Calu3 (cell line): Measurements from ENCODE around the gene SDR9C7. TPM values are rescaled to one million over a fixed set of nuclear protein-coding genes. Genes with fewer than 3 reads are reported as not detected.
"Not testable (repeated sequence)": the region's sequence is repeated elsewhere in the genome, so short reads cannot be mapped to it uniquely, and the experiment has no call there.

Experiments used
- BruUV-seq: library from RNA; stranded (reverse); fragments of 400-500 nt; replicated peaks from 2 replicates; lab custom pipeline; 2021; lab: Mats Ljungman, UMichigan
- CTCF ChIA-PET: fragments of 300-600 bp; sonication (Branson Sonifier 250); formaldehyde crosslinking; loops from one replicate; lab custom pipeline; 2022; ENCODE audit warnings: antibody characterized with exemption; lab: Charles Lee
- DNase-seq: peaks from one replicate; pipeline ENCODE4 v3.0.0; 2022
- H3K27ac Mint-ChIP-seq: one replicate; pipeline ENCODE4 v1.8.0; 2022; ENCODE audit warnings: mixed read lengths; ENCODE audit not compliant: unreplicated experiment
- H3K27me3 Mint-ChIP-seq: one replicate; pipeline ENCODE4 v1.8.0; 2022; ENCODE audit warnings: mixed read lengths; ENCODE audit not compliant: unreplicated experiment
- H3K36me3 Mint-ChIP-seq: one replicate; pipeline ENCODE4 v1.8.0; 2022; ENCODE audit warnings: mild to moderate bottlenecking, moderate library complexity, mixed read lengths; ENCODE audit not compliant: insufficient read depth, unreplicated experiment
- H3K4me1 Mint-ChIP-seq: one replicate; pipeline ENCODE4 v1.8.0; 2022; ENCODE audit warnings: mild to moderate bottlenecking, low read depth, mixed read lengths; ENCODE audit not compliant: unreplicated experiment
- H3K4me3 Mint-ChIP-seq: one replicate; pipeline ENCODE4 v1.8.0; 2022; ENCODE audit warnings: mild to moderate bottlenecking, low read depth, moderate library complexity, mixed read lengths; ENCODE audit not compliant: unreplicated experiment
- H3K9me3 Mint-ChIP-seq: one replicate; pipeline ENCODE4 v1.8.0; 2022; ENCODE audit warnings: low read depth, mixed read lengths; ENCODE audit not compliant: unreplicated experiment
- CTCF ChIP-seq: fragments of 200-600 bp; IDR thresholded peaks from one replicate; pipeline ENCODE4 v1.8.0; 2022; ENCODE audit warnings: antibody characterized with exemption; ENCODE audit not compliant: unreplicated experiment
- intact Hi-C: fragments of 100-400 bp; cut with micrococcal nuclease; formaldehyde crosslinking; loops from one replicate; pipeline ENCODE4 v1.10.0; 2022; ENCODE audit not compliant: unreplicated experiment
- total RNA-seq: library from RNA; stranded (reverse); gene quantifications from 2 replicates; pipeline ENCODE4 v1.2.3, GENCODE V29; 2022

The SDR9C7 gene
- total RNA-seq, 1 experiment from 2014 or later, result not detected

- Mint-ChIP-seq H3K27me3 (peaks cover 57% of the 10 kb centered on the region), H3K4me1 (no peaks in the 10 kb centered on the region), H3K9me3 (peaks cover 6% of the 10 kb centered on the region), H3K4me3 (no peak overlapping the region), H3K27ac (no peak overlapping the region), H3K36me3 (no peaks in the 10 kb centered on the region)
- CTCF ChIA-PET, result no interaction called here
- TF ChIP-seq CTCF, result no peak
- no peak for DNase-seq
- intact Hi-C loops, result no loop called here
- BruUV-seq, result no TSS peak
These were observed 20.0 kb downstream of the SDR9C7 start for GRCh38 chr12:56914256-56914655.

- H3K9me3 Mint-ChIP-seq, H3K4me3 Mint-ChIP-seq, BruUV-seq, DNase-seq, intact Hi-C loops, H3K27ac Mint-ChIP-seq, H3K4me1 Mint-ChIP-seq, H3K36me3 Mint-ChIP-seq, CTCF ChIA-PET: not testable (repeated sequence)
- peaks cover 55% of the 10 kb centered on the region for H3K27me3 Mint-ChIP-seq
These were observed 24.8 kb downstream of the SDR9C7 start for GRCh38 chr12:56909403-56909802.

- H3K36me3 Mint-ChIP-seq, result no peaks in the 10 kb centered on the region
- DNase-seq, result no peak
- CTCF ChIA-PET, result no interaction called here
These were observed 26.1 kb downstream of the SDR9C7 start for GRCh38 chr12:56908136-56908535.

GRCh38 chr12:56905852-56906251 is 28.4 kb downstream of the SDR9C7 start:
- H3K4me1 Mint-ChIP-seq, result no peaks in the 10 kb centered on the region
- BruUV-seq, result no TSS peak

More at GRCh38 chr12:56908136-56908535, 26.1 kb downstream of the SDR9C7 start:
- peaks cover 6% of the 10 kb centered on the region for H3K9me3 Mint-ChIP-seq
- no TSS peak for BruUV-seq
- H3K4me3 Mint-ChIP-seq, result no peak overlapping the region
- H3K4me1 Mint-ChIP-seq, result no peaks in the 10 kb centered on the region
- intact Hi-C loops, result no loop called here
- no peak for TF ChIP-seq CTCF
- peaks cover 54% of the 10 kb centered on the region for H3K27me3 Mint-ChIP-seq
- no peak overlapping the region for H3K27ac Mint-ChIP-seq

More at GRCh38 chr12:56905852-56906251, 28.4 kb downstream of the SDR9C7 start:
- H3K27ac Mint-ChIP-seq, result no peak overlapping the region
- CTCF ChIA-PET, result no interaction called here
- DNase-seq, result no peak
- TF ChIP-seq CTCF, result no peak
- intact Hi-C loops, result no loop called here
- H3K9me3 Mint-ChIP-seq, result peaks cover 12% of the 10 kb centered on the region
- H3K27me3 Mint-ChIP-seq, result peaks cover 36% of the 10 kb centered on the region
- no peak overlapping the region for H3K4me3 Mint-ChIP-seq
- peaks cover 3% of the 10 kb centered on the region for H3K36me3 Mint-ChIP-seq
